Stimulated activated CD4-positive, alpha-beta T cell treated with anti-CD3 and anti-CD28 coated beads, Interleukin-1b, Interleukin-23, amount 100 ng/mL, for 24 hours (primary cell): ENCODE results near the gene TRIM33.

Experiments
- DNase-seq, 4 experiments: peaks; one replicate each; pipeline ENCODE4 v3.0.0-alpha.2; 2020; ENCODE audit warnings: low read depth in 4 of 4, low spot score in 1 of 4

Gene TRIM33

GRCh38 chr1:114353262-114353661, 157.7 kb downstream of the TRIM33 start:
- no peak for DNase-seq

DNA sequence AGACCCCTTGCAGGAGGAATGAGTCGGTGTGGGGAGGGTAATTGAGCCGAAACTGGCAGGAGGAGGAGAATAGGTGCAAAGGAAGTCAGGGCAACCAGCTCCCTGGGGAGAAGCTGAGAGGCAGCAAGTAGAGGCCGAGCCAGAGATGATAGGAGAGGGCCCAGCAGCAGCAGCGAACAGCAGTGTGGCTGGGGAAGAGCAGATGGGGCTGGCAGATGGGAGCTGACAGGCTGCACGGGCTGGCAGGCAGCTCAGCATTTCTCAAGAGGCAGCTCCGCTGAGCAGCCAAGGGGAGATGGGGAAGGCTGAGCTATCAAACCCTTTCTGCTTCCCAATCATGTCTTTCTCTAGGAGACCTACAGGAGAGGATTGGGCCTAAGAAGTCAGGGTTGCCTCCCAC, 158.2 kb downstream of the TRIM33 start:
- no peak for DNase-seq

DNA sequence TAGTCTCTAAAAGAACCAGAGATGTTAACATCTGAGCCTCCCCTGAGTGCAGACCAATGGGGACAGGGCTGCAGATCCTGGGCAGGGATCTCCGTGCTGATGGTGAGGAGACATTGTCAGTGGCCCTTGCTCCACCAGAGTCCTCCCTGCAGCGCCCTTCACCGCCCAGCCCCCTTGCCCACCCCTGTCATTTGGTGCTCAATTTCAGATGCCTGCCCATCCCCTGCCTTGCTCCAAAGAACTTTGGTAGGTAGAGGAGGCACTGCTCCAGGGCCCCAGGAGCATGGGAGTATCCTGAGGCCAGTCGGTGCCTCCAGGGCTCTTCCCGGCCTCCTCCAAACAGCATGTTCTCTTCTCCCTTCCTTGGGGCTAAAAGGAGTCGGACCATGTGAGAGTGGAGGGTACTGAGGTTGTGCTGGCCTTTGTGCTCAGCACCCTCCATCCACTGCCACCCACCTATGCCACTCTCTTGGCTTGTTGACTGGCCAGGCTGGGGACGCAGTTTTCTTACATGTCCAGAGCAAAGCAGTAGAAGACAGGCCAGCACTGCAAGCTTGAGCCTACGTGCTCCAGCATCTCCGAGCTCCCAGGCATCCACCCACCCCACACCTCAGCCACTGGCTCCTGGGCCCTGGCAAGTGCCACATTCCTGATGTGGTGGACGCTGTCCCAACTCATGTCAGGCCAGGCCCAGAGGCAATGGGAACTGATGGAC, 160.1 kb downstream of the TRIM33 start:
- DNase-seq, result no peak

DNA sequence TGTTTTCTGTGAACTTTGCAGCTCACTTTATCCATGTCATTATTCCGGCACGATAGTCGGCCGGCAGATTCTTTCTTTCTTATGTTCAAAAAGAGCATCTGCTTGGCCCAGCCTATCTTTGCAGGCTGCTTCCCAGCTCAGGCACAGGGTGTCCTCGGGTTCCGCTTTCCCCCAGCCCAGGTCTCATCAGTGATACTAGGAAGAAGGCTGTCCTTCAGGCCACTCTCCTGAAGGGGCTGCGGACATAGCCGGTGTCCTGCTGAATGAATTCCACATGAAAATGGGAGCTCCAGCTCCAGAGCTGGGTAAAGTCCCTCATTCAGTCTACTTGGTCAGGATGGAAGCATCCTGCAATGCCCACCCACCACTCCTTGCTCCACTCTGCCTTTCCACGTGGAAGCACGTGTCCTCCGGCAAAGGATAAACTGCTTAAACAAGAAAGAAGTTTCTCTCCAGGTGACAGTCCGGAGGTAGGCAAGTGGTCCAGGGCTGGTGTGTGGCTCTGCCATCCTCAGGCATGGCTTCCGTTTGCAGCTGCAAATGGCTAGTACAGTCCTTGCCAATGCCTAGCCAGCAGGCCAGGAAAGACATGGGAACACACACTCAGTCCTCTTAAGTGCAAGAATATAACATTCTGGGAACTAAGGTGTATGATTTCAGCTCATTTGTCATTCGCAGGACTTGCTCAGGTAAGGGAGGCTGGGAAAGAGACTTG, 161.0 kb downstream of the TRIM33 start:
- no peak for DNase-seq

- DNase-seq, result no peak
Measured at GRCh38 chr1:114347431-114348209, 163.4 kb downstream of the TRIM33 start.

GRCh38 chr1:114346480-114347029, 164.4 kb downstream of the TRIM33 start:
- DNase-seq, result peak; percentile 94 to 97 (median 96)

- no peak for DNase-seq
Measured at GRCh38 chr1:114345930-114346479, 165.0 kb downstream of the TRIM33 start.

- no peak for DNase-seq
Measured at GRCh38 chr1:114344656-114345055, 166.3 kb downstream of the TRIM33 start.
